Gastroesophageal sphincter (tissue), 3 donors: ENCODE results near the gene UBE2M.
"Not testable (repeated sequence)": the region's sequence is repeated elsewhere in the genome, so short reads cannot be mapped to it uniquely, and the experiment has no call there.

Experiments used
- POLR2A ChIP-seq, 2 donors: fragments of 450-650 bp; IDR thresholded peaks; one replicate each; pipeline ENCODE4 v1.6.1; 2017; ENCODE audit warnings: antibody characterized with exemption in 2 of 2, mild to moderate bottlenecking in 2 of 2, moderate library complexity in 1 of 2
- TF ChIP-seq, protein P1 (sequence below), 4 experiments: fragments of 200-600 bp in 2 of 4; fragments of 450-650 bp in 2 of 4; sonication (generic) in 1 of 4; IDR thresholded peaks; one replicate each; pipeline ENCODE4 v1.5.1; 2017 to 2019; ENCODE audit warnings: antibody characterized with exemption in 4 of 4, mild to moderate bottlenecking in 2 of 4, moderate library complexity in 2 of 4

DNA sequence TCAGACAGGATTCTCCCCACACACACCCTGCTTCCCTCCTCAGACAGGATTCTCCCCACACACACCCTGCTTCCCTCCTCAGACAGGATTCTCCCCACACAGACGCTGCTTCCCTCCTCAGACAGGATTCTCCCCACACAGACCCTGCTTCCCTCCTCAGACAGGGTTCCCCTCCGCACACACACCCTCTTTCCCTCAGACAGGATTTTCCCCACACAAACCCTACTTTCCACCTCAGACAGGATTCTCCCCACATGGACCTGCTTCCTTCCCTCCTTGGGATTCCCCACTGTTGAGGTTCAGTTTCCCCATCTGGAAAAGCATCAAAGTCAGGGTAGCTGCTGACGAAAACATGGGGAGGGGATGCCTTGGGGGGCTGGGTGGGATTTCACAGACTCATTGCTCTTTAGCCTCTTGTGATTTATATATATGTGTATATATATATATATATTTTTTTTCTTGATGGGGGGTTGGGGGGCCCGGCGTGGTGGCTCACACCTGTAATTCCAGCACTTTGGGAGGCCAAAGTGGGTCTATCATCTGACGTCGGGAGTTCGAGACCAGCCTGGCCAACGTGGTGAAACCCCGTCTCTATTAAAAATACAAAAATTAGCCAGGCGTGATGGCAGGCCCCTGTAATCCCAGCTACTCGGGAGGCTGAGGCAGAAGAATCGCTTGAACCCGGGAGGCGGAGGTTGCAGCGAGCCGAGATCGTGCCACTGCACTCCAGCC, 15.6 kb downstream of the UBE2M start:
- TF ChIP-seq, protein P1, sequence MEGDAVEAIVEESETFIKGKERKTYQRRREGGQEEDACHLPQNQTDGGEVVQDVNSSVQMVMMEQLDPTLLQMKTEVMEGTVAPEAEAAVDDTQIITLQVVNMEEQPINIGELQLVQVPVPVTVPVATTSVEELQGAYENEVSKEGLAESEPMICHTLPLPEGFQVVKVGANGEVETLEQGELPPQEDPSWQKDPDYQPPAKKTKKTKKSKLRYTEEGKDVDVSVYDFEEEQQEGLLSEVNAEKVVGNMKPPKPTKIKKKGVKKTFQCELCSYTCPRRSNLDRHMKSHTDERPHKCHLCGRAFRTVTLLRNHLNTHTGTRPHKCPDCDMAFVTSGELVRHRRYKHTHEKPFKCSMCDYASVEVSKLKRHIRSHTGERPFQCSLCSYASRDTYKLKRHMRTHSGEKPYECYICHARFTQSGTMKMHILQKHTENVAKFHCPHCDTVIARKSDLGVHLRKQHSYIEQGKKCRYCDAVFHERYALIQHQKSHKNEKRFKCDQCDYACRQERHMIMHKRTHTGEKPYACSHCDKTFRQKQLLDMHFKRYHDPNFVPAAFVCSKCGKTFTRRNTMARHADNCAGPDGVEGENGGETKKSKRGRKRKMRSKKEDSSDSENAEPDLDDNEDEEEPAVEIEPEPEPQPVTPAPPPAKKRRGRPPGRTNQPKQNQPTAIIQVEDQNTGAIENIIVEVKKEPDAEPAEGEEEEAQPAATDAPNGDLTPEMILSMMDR (IDR thresholded peaks at IDR 0.05): not testable (repeated sequence)
- TF ChIP-seq POLR2A (IDR thresholded peaks at IDR 0.05): not testable (repeated sequence)
